HG03521 (cell line): ENCODE measurements around the gene NLGN2.

Source experiments
- ATAC-seq: cut with Tn5 transposase; IDR thresholded peaks from one replicate; pipeline ENCODE4 v1.9.1; 2021; ENCODE audit warnings: mild to moderate bottlenecking, moderate library complexity; ENCODE audit not compliant: unreplicated experiment

NLGN2 gene

GRCh38 chr17:7391307-7391706 is 16.3 kb upstream of the NLGN2 start:
- no peak for ATAC-seq

- no peak for ATAC-seq
Observed at GRCh38 chr17:7392696-7393612, 14.7 kb upstream of the NLGN2 start.

GRCh38 chr17:7393613-7394451 is 13.8 kb upstream of the NLGN2 start:
- ATAC-seq = peak; percentile 25

GRCh38 chr17:7394452-7395191 is 13.0 kb upstream of the NLGN2 start, which contains the start of gene PLSCR3:
Gene PLSCR3, minus strand, starts transcription at chr17:7394525. Its CDS starts 415 bp downstream, at chr17:7394110.
- peak; percentile 74 for ATAC-seq

- ATAC-seq = no peak
Observed at GRCh38 chr17:7396147-7396546, 11.5 kb upstream of the NLGN2 start.

- ATAC-seq = no peak
Observed at GRCh38 chr17:7398612-7399011, 9.0 kb upstream of the NLGN2 start.

- ATAC-seq = no peak
Observed at GRCh38 chr17:7403043-7403726, 4.5 kb upstream of the NLGN2 start.

GRCh38 chr17:7403727-7403976 is 4.0 kb upstream of the NLGN2 start:
- no peak for ATAC-seq

- ATAC-seq = peak; percentile 98
Observed at GRCh38 chr17:7403977-7404736, 3.5 kb upstream of the NLGN2 start, which contains the start of gene TMEM256. Gene TMEM256, minus strand, starts transcription at chr17:7404097. Its CDS starts 13 bp downstream, at chr17:7404084.

GRCh38 chr17:7404737-7405349 is 2.8 kb upstream of the NLGN2 start:
- peak; percentile 6 for ATAC-seq

- no peak for ATAC-seq
Observed at GRCh38 chr17:7405350-7406234, 2.1 kb upstream of the NLGN2 start.

GRCh38 chr17:7406235-7406825 is 1.3 kb upstream of the NLGN2 start:
- no peak for ATAC-seq

- ATAC-seq = no peak
Observed at GRCh38 chr17:7407082-7407481, 563 bp upstream of the NLGN2 start.

GRCh38 chr17:7408252-7408727 is 645 bp downstream of the NLGN2 start:
- no peak for ATAC-seq

GRCh38 chr17:7408863-7409262 is 1.2 kb downstream of the NLGN2 start:
- no peak for ATAC-seq

GRCh38 chr17:7409716-7410115 is 2.1 kb downstream of the NLGN2 start:
- ATAC-seq = no peak

GRCh38 chr17:7410634-7411426 is 3.2 kb downstream of the NLGN2 start:
- ATAC-seq = no peak
